Activated T-helper 9 cell treated with anti-CD3 and anti-CD28 coated beads, Interleukin-2, amount 50 U/mL, for 16 hours (primary cell): ENCODE results near the gene FLYWCH2.
"Not testable (repeated sequence)": the region's sequence is repeated elsewhere in the genome, so short reads cannot be mapped to it uniquely, and the experiment has no call there.

ENCODE experiments used
- DNase-seq: peaks from one replicate; pipeline ENCODE4 v3.0.0-alpha.2; 2020; ENCODE audit warnings: low read depth

The FLYWCH2 gene

GRCh38 chr16:2914233-2914632 lies 31.2 kb downstream of the FLYWCH2 start:
- no peak for DNase-seq

GRCh38 chr16:2915196-2915929 lies 32.3 kb downstream of the FLYWCH2 start:
- DNase-seq, result no peak

- peak; percentile 32 for DNase-seq
Observed at GRCh38 chr16:2919511-2920255, 36.7 kb downstream of the FLYWCH2 start.

GRCh38 chr16:2923481-2923880 lies 40.5 kb downstream of the FLYWCH2 start:
- no peak for DNase-seq

GRCh38 chr16:2924901-2925755 lies 42.1 kb downstream of the FLYWCH2 start:
- no peak for DNase-seq

- DNase-seq, result no peak
Observed at GRCh38 chr16:2925951-2926649, 43.1 kb downstream of the FLYWCH2 start.

GRCh38 chr16:2926650-2926999 lies 43.6 kb downstream of the FLYWCH2 start:
- DNase-seq, result no peak

- peak; percentile 77 for DNase-seq
Observed at GRCh38 chr16:2927010-2927646, 44.1 kb downstream of the FLYWCH2 start.

- DNase-seq, result not testable (repeated sequence)
Observed at GRCh38 chr16:2928151-2928550, 45.1 kb downstream of the FLYWCH2 start.

GRCh38 chr16:2928796-2929195 lies 45.8 kb downstream of the FLYWCH2 start:
- DNase-seq, result no peak

GRCh38 chr16:2929693-2930092 lies 46.7 kb downstream of the FLYWCH2 start:
- no peak for DNase-seq

GRCh38 chr16:2930236-2930635 lies 47.2 kb downstream of the FLYWCH2 start:
- DNase-seq, result no peak

GRCh38 chr16:2931231-2931914 lies 48.4 kb downstream of the FLYWCH2 start:
- DNase-seq, result not testable (repeated sequence)

GRCh38 chr16:2933136-2933535 lies 50.1 kb downstream of the FLYWCH2 start:
- DNase-seq, result no peak

- no peak for DNase-seq
Observed at GRCh38 chr16:2933701-2934100, 50.7 kb downstream of the FLYWCH2 start.

GRCh38 chr16:2934450-2934849 lies 51.4 kb downstream of the FLYWCH2 start:
- DNase-seq, result no peak

GRCh38 chr16:2936436-2937011 lies 53.5 kb downstream of the FLYWCH2 start:
- DNase-seq, result no peak

GRCh38 chr16:2937170-2937569 lies 54.2 kb downstream of the FLYWCH2 start:
- DNase-seq, result no peak

- DNase-seq, result no peak
Observed at GRCh38 chr16:2938206-2938605, 55.2 kb downstream of the FLYWCH2 start.

GRCh38 chr16:2939968-2940367 lies 57.0 kb downstream of the FLYWCH2 start:
- no peak for DNase-seq

- no peak for DNase-seq
Observed at GRCh38 chr16:2942045-2942444, 59.0 kb downstream of the FLYWCH2 start.
